Astrocyte of the cerebellum (primary cell): ENCODE results near the gene EBF3.

Source experiments
- DNase-seq: peaks from one replicate; pipeline ENCODE4 v3.0.0-alpha.2; 2011; ENCODE audit warnings: low read depth
- H3K4me3 ChIP-seq: 2 replicates; pipeline ENCODE4 v1.5.1; 2011; ENCODE audit warnings: mild to moderate bottlenecking, low read depth, low read length, moderate library complexity
- CTCF ChIP-seq: IDR thresholded peaks from 2 replicates; pipeline ENCODE4 v1.5.1; 2012; ENCODE audit warnings: low read length, low read depth, moderate library complexity, mild to moderate bottlenecking; ENCODE audit errors: missing control alignments
- in situ Hi-C: cut with HindIII; loops from 2 replicates; pipeline ENCODE4 v1.10.0; 2017; ENCODE audit warnings: low sequenced_read_pairs

EBF3 gene

GRCh38 chr10:129968020-129968852 lies 4.2 kb upstream of the EBF3 start:
- TF ChIP-seq CTCF = no peak
- no peak overlapping the region for H3K4me3 ChIP-seq
- in situ Hi-C loops = no loop called here
- DNase-seq = no peak

GRCh38 chr10:129967579-129968019 lies 3.5 kb upstream of the EBF3 start:
- TF ChIP-seq CTCF = no peak
- in situ Hi-C loops = no loop called here
- H3K4me3 ChIP-seq = no peak overlapping the region
- DNase-seq = no peak

- in situ Hi-C loops = no loop called here
- TF ChIP-seq CTCF = no peak
- no peak overlapping the region for H3K4me3 ChIP-seq
- no peak for DNase-seq
These were observed 3.0 kb upstream of the EBF3 start for GRCh38 chr10:129966889-129967578.

GRCh38 chr10:129966370-129966888 lies 2.4 kb upstream of the EBF3 start:
- no peak for DNase-seq
- TF ChIP-seq CTCF = no peak
- in situ Hi-C loops = no loop called here
- no peak overlapping the region for H3K4me3 ChIP-seq

GRCh38 chr10:129965959-129966358 lies 1.9 kb upstream of the EBF3 start:
- TF ChIP-seq CTCF = no peak
- in situ Hi-C loops = no loop called here
- no peak for DNase-seq
- no peak overlapping the region for H3K4me3 ChIP-seq

- no peak for TF ChIP-seq CTCF
- no peak for DNase-seq
- H3K4me3 ChIP-seq = no peak overlapping the region
- in situ Hi-C loops = no loop called here
These were observed 1.3 kb upstream of the EBF3 start for GRCh38 chr10:129965425-129965808.
